SK-N-SH (cell line): ENCODE measurements around the gene ATP1A1. TPM values are rescaled to one million over a fixed set of nuclear protein-coding genes. Genes with fewer than 3 reads are reported as not detected.

ENCODE experiments used
- CTCF ChIA-PET: fragments of 300-600, 350-600 bp; formaldehyde crosslinking; extraction: SDS; loops from one replicate; lab custom pipeline; 2021; lab: Yijun Ruan, JAX
- POLR2A ChIA-PET: fragments of 350-600 bp; sonication (Branson Sonifier 250); formaldehyde crosslinking; extraction: SDS; loops from one replicate; lab custom pipeline; 2020; ENCODE audit warnings: antibody characterized with exemption, inconsistent platforms; lab: Yijun Ruan, JAX
- DNase-seq: peaks from one replicate; pipeline ENCODE4 v3.0.0; 2012
- H2AFZ ChIP-seq: fragments of 200-600 bp; sonication (generic); 2 replicates; pipeline ENCODE4 v1.8.1; 2016; ENCODE audit warnings: antibody characterized with exemption, mild to moderate bottlenecking, low read depth
- H3F3A ChIP-seq: fragments of 200-600 bp; sonication (generic); replicated peaks from 2 replicates; pipeline ENCODE3; 2016; ENCODE audit warnings: antibody characterized with exemption, mild to moderate bottlenecking; ENCODE audit not compliant: insufficient read depth
- H3K27ac ChIP-seq, 2 experiments: fragments of 200-500 bp in 1 of 2; fragments of 200-600 bp in 1 of 2; sonication (Bioruptor generic) in 1 of 2; sonication (generic), shearing (Covaris generic) in 1 of 2; 2 replicates each; pipeline versions ENCODE4 v1.5.1 to v1.6.1; 2014 to 2016; ENCODE audit warnings: low read depth in 2 of 2, inconsistent platforms in 1 of 2, low read length in 1 of 2, mild to moderate bottlenecking in 1 of 2, mixed read lengths in 1 of 2
- H3K27me3 ChIP-seq: fragments of 200-600 bp; sonication (generic), shearing (Covaris generic); 2 replicates; pipeline ENCODE4 v1.6.1; 2016; ENCODE audit warnings: mixed run types; ENCODE audit not compliant: insufficient read depth
- H3K36me3 ChIP-seq, 2 experiments: fragments of 200-500 bp in 1 of 2; fragments of 200-600 bp in 1 of 2; sonication (Bioruptor generic) in 1 of 2; sonication (generic) in 1 of 2; replicated peaks in 1 of 2; 2 replicates each; pipeline versions ENCODE3 to v1.5.1; 2014 to 2016; ENCODE audit warnings: low read length in 1 of 2, mild to moderate bottlenecking in 1 of 2; ENCODE audit not compliant: insufficient read depth in 2 of 2, control insufficient read depth in 1 of 2
- H3K4me1 ChIP-seq, 2 experiments: fragments of 200-500 bp in 1 of 2; fragments of 200-600 bp in 1 of 2; sonication (Bioruptor generic) in 1 of 2; sonication (generic), shearing (Covaris generic) in 1 of 2; 2 replicates each; pipeline versions ENCODE4 v1.5.1 to v1.6.1; 2014 to 2016; ENCODE audit warnings: low read depth in 1 of 2, low read length in 1 of 2, mixed run types in 1 of 2; ENCODE audit not compliant: insufficient read depth in 2 of 2, control insufficient read depth in 1 of 2
- H3K4me2 ChIP-seq: fragments of 200-600 bp; sonication (generic), shearing (Covaris generic); 2 replicates; pipeline ENCODE4 v1.6.1; 2017; ENCODE audit warnings: mixed run types
- H3K4me3 ChIP-seq, 2 experiments: fragments of 200-500 bp in 1 of 2; fragments of 200-600 bp in 1 of 2; sonication (Bioruptor generic) in 1 of 2; sonication (generic), shearing (Covaris generic) in 1 of 2; 2 replicates each; pipeline versions ENCODE4 v1.5.1 to v1.8.1; 2014 to 2016; ENCODE audit warnings: low read depth in 2 of 2, inconsistent platforms in 1 of 2, low read length in 1 of 2, mild to moderate bottlenecking in 1 of 2, mixed read lengths in 1 of 2, moderate library complexity in 1 of 2
- H3K79me2 ChIP-seq: fragments of 200-600 bp; sonication (generic); 2 replicates; pipeline ENCODE4 v1.8.1; 2017; ENCODE audit warnings: mild to moderate bottlenecking; ENCODE audit not compliant: insufficient read depth
- H3K9ac ChIP-seq: fragments of 200-600 bp; sonication (generic); 2 replicates; pipeline ENCODE4 v1.6.1; 2017; ENCODE audit warnings: mixed run types
- H3K9me2 ChIP-seq: fragments of 200-600 bp; sonication (generic); 2 replicates; pipeline ENCODE4 v1.6.1; 2017; ENCODE audit warnings: mixed run types
- H3K9me3 ChIP-seq: fragments of 200-600 bp; sonication (generic); 2 replicates; pipeline ENCODE4 v1.6.1; 2017; ENCODE audit warnings: mixed run types, mild to moderate bottlenecking, moderate library complexity
- H4K20me1 ChIP-seq: fragments of 200-600 bp; sonication (generic); 2 replicates; pipeline ENCODE4 v1.6.1; 2017; ENCODE audit warnings: mild to moderate bottlenecking, mixed run types; ENCODE audit not compliant: insufficient read depth
- CTCF ChIP-seq: fragments of 200-600 bp; sonication (generic); IDR thresholded peaks from 2 replicates; pipeline ENCODE4 v1.6.1; 2017; ENCODE audit warnings: antibody characterized with exemption, mild to moderate bottlenecking, moderate library complexity
- EP300 ChIP-seq, 2 experiments: IDR thresholded peaks; 2 replicates each; pipeline versions ENCODE4 v1.4.0 to v1.6.1; 2012; ENCODE audit warnings: borderline replicate concordance in 1 of 2, low read depth in 1 of 2, low read length in 1 of 2
- FOSL2 ChIP-seq: IDR thresholded peaks from 2 replicates; pipeline ENCODE4 v1.4.0; 2012; ENCODE audit warnings: low read depth, mild to moderate bottlenecking, moderate library complexity, borderline replicate concordance
- FOXJ3 ChIP-seq: sonication (generic); formaldehyde crosslinking; IDR thresholded peaks from 2 replicates; pipeline ENCODE4 v1.5.1; 2020; ENCODE audit warnings: mild to moderate bottlenecking, missing genetic modification reagents
- GATA2 ChIP-seq: sonication (generic); formaldehyde crosslinking; IDR thresholded peaks from 2 replicates; pipeline ENCODE4 v1.5.0; 2020; ENCODE audit warnings: mild to moderate bottlenecking, missing genetic modification reagents
- MAX ChIP-seq: IDR thresholded peaks from 2 replicates; pipeline ENCODE4 v1.4.0; 2012; ENCODE audit warnings: low read depth
- POLR2AphosphoS5 ChIP-seq: IDR thresholded peaks from 2 replicates; pipeline ENCODE4 v1.6.1; 2012; ENCODE audit warnings: low read depth, low read length
- SIN3A ChIP-seq: IDR thresholded peaks from 2 replicates; pipeline ENCODE4 v1.6.1; 2012; ENCODE audit warnings: low read depth, mild to moderate bottlenecking, low read length, moderate library complexity, borderline replicate concordance
- TAF1 ChIP-seq: IDR thresholded peaks from 2 replicates; pipeline ENCODE4 v1.6.1; 2012; ENCODE audit warnings: low read depth, mild to moderate bottlenecking, low read length, moderate library complexity, borderline replicate concordance
- TCF12 ChIP-seq: IDR thresholded peaks from 2 replicates; pipeline ENCODE4 v1.4.0; 2012
- USF2 ChIP-seq: fragments of 150-350 bp; IDR thresholded peaks from 2 replicates; pipeline ENCODE4 v1.6.1; 2017; ENCODE audit warnings: antibody characterized with exemption, low read length, low read depth, borderline replicate concordance
- YY1 ChIP-seq: IDR thresholded peaks from 2 replicates; pipeline ENCODE4 v1.4.0; 2012; ENCODE audit warnings: low read depth, mild to moderate bottlenecking
- WGBS: methylation state at CpG from one replicate; pipeline ENCODE4 v1.1.6; 2017; ENCODE audit warnings: low lambda C conversion rate; 5-methylcytosine and 5-hydroxymethylcytosine counted together
- polyA plus RNA-seq, 3 experiments: library from polyadenylated mRNA; depleted of rRNA; stranded (reverse); fragments of >200 nt; gene quantifications; 2 replicates each; pipeline ENCODE4 v1.2.3, GENCODE V29; 2012
- TF ChIP-seq, protein P1 (sequence below): IDR thresholded peaks from 2 replicates; pipeline ENCODE4 v1.4.0; 2012; ENCODE audit warnings: low read depth, borderline replicate concordance
- TF ChIP-seq, protein P2 (sequence below): IDR thresholded peaks from 2 replicates; pipeline ENCODE4; 2012

The ATP1A1 gene
- polyA plus RNA-seq, 1 of the 3 experiments (the other 2 are of a cell fraction) = 233 TPM

DNA sequence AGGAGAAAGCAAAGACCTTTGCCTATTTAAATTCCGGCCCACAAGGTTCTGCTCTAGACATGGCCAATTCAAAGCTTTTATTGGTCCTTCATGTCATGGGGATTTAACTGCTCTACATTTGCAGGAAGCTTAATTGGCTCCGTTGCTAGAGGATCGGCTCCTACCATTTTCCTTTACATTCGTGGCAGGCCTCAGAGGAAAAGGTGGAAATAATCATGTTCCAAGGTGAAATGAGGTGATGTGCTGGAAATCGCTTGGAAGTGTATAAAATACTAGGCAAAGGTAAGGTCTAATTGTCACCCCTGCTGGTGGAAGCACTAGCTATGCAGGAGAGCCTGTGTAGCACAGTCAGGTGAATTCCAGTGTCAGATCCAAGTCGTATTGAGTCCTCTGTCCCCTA lies 55.5 kb downstream of the ATP1A1 start:
- Histone ChIP-seq H3K4me2 (no peak overlapping the region), H3K9me2 (no peaks in the 10 kb centered on the region), H4K20me1 (no peaks in the 10 kb centered on the region), H3K4me3 (no peak overlapping the region), H3K36me3 (no peaks in the 10 kb centered on the region), H3K27me3 (no peaks in the 10 kb centered on the region; the same call in 1 of the 2 replicates), H3K27ac (no peak overlapping the region), H3F3A (no peaks in the 10 kb centered on the region), H2AFZ (no peak overlapping the region)
- no peak for DNase-seq
- ChIA-PET CTCF (interaction anchor here (0.7 to 2.1 kb wide), 6 partner anchors 9 to 290 kb away, joined by 3 to 13 read pairs (median 4); no protein-coding TSS in a partner anchor), POLR2A (interaction anchor here (1.3 kb wide), 1 partner anchor 10 kb away, joined by 3 read pairs; no protein-coding TSS in a partner anchor)
- 60% methylated on average over 6 of the region's 6 CpGs for WGBS
- TF ChIP-seq, protein P1, sequence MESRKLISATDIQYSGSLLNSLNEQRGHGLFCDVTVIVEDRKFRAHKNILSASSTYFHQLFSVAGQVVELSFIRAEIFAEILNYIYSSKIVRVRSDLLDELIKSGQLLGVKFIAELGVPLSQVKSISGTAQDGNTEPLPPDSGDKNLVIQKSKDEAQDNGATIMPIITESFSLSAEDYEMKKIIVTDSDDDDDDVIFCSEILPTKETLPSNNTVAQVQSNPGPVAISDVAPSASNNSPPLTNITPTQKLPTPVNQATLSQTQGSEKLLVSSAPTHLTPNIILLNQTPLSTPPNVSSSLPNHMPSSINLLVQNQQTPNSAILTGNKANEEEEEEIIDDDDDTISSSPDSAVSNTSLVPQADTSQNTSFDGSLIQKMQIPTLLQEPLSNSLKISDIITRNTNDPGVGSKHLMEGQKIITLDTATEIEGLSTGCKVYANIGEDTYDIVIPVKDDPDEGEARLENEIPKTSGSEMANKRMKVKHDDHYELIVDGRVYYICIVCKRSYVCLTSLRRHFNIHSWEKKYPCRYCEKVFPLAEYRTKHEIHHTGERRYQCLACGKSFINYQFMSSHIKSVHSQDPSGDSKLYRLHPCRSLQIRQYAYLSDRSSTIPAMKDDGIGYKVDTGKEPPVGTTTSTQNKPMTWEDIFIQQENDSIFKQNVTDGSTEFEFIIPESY = no peak
- TF ChIP-seq, all 33 proteins: peak for 0
- Histone ChIP-seq H3K9me3 (no peaks in the 10 kb centered on the region), H3K9ac (no peak overlapping the region), H3K4me1 (peaks cover 0 to 7% of the 10 kb centered on the region in 2 experiments; a peak in 1 of 4 replicates), H3K79me2 (no peaks in the 10 kb centered on the region)

DNA sequence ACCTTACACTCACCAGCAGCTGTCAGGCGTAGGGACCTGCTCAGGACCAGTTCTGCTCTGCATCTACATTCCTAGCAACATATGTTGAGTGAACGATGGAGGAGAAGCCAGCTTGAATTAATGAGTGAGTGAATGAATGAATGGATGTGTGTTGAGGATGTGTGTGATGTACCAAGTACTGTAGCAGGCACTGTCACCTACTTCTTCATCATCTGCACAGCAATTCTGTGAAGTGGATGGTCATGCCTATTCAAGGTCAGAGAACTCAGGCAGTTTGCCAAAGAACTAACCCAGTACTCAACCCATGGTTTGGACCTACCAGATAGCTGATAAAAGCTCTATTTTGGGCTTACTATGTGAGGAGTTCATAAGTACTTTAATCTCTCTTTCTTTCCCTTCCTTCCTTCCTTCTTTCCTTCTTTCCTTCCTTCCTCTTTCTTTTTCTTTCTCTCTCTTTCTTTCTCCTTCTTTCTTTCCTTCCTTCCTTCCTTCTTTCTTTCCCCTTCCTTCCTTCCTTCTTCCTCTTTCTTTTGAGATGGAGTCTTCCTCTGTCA lies 56.9 kb downstream of the ATP1A1 start:
- TF ChIP-seq SIN3A = no peak
- no peak for TF ChIP-seq MAX
- no peak for TF ChIP-seq FOXJ3 (CRISPR knock-in tag)
- TF ChIP-seq YY1 = no peak
- TF ChIP-seq CTCF = no peak
- no peak for TF ChIP-seq POLR2AphosphoS5
- TF ChIP-seq EP300 (IDR thresholded peaks at IDR 0.05; ENCODE audit: borderline replicate concordance in 1 of 2, low read depth in 1 of 2, low read length in 1 of 2) = no peak
- TF ChIP-seq, protein P2, sequence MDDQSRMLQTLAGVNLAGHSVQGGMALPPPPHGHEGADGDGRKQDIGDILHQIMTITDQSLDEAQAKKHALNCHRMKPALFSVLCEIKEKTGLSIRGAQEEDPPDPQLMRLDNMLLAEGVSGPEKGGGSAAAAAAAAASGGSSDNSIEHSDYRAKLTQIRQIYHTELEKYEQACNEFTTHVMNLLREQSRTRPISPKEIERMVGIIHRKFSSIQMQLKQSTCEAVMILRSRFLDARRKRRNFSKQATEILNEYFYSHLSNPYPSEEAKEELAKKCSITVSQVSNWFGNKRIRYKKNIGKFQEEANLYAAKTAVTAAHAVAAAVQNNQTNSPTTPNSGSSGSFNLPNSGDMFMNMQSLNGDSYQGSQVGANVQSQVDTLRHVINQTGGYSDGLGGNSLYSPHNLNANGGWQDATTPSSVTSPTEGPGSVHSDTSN = no peak
- TF ChIP-seq, protein P1 = no peak
- TF ChIP-seq TCF12 = no peak
- no peak for TF ChIP-seq TAF1
- TF ChIP-seq USF2 = no peak
- no peak for TF ChIP-seq FOSL2
- no peak for TF ChIP-seq GATA2
- no peaks in the 10 kb centered on the region for H4K20me1 ChIP-seq
- no peaks in the 10 kb centered on the region for H3K79me2 ChIP-seq
- no peak overlapping the region for H3K27ac ChIP-seq
- no peaks in the 10 kb centered on the region for H3K9me3 ChIP-seq
- H3K4me3 ChIP-seq = no peak overlapping the region
- ChIA-PET POLR2A (interaction anchor here (0.7 kb wide), 1 partner anchor 198 kb away, joined by 3 read pairs; no protein-coding TSS in a partner anchor), CTCF (interaction anchor here (1.0 to 2.1 kb wide), 4 partner anchors 55 to 291 kb away, joined by 4 to 13 read pairs (median 5); no protein-coding TSS in a partner anchor)
- H3K27me3 ChIP-seq = no peaks in the 10 kb centered on the region; the same call in 1 of the 2 replicates
- H3K4me1 ChIP-seq = peaks cover 0 to 10% of the 10 kb centered on the region in 2 experiments; a peak in 1 of 4 replicates
- H3F3A ChIP-seq = no peaks in the 10 kb centered on the region
- no peak for DNase-seq
- H3K4me2 ChIP-seq = no peak overlapping the region
- H2AFZ ChIP-seq = no peak overlapping the region
- 65% methylated on average over 2 of the region's 2 CpGs for WGBS
- no peaks in the 10 kb centered on the region for H3K36me3 ChIP-seq
- no peak overlapping the region for H3K9ac ChIP-seq
- no peaks in the 10 kb centered on the region for H3K9me2 ChIP-seq
